ENCODE measurements around the gene TRNP1. TPM values are rescaled to one million over a fixed set of nuclear protein-coding genes. Genes with fewer than 3 reads are reported as not detected.

Gene TRNP1
- total RNA-seq, 2 experiments from 2014 or later = 0.19 TPM; not detected in 1

DNA sequence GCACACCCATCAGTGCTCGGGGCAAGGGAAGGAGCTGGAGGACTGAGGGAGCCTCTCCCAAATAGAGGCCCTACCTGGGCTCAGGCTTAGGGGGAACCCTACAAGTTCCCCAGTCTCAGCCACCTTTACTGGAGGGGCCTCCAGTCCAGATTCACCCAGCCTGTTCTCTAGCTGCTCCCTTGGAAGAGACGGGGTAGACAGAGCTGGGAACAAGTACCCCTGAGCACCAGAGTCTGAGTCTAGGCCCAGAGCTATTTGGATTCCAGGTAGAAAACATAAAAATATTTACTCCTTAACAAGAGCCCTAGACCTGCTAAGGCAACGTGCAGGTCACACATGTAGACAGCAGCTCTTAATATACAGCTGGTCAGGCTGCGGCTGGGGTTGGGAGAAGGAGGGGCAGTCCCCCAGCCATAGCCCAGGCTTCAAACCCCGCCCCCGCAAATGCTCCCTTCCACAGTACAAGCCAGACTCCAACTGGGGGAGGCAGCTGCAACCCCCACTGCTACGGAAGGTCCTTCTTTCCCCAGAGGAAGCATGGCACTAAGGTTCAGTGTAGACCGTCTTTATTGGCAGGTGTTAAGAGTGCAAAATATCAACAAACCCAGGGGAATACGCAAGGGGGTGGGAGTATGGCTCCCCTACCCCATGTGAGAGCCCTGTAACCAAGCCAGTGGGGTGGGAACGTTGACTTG, 11.1 kb downstream of the TRNP1 start:
- TF ChIP-seq, protein P1, sequence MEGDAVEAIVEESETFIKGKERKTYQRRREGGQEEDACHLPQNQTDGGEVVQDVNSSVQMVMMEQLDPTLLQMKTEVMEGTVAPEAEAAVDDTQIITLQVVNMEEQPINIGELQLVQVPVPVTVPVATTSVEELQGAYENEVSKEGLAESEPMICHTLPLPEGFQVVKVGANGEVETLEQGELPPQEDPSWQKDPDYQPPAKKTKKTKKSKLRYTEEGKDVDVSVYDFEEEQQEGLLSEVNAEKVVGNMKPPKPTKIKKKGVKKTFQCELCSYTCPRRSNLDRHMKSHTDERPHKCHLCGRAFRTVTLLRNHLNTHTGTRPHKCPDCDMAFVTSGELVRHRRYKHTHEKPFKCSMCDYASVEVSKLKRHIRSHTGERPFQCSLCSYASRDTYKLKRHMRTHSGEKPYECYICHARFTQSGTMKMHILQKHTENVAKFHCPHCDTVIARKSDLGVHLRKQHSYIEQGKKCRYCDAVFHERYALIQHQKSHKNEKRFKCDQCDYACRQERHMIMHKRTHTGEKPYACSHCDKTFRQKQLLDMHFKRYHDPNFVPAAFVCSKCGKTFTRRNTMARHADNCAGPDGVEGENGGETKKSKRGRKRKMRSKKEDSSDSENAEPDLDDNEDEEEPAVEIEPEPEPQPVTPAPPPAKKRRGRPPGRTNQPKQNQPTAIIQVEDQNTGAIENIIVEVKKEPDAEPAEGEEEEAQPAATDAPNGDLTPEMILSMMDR (conservative IDR thresholded peaks at IDR 0.05; ENCODE audit: low read length) = no peak
- no peak for TF ChIP-seq EZH2phosphoT487 (IDR thresholded peaks at IDR 0.05; ENCODE audit: borderline replicate concordance, low read depth, low read length)
- H3K36me3 ChIP-seq (ENCODE audit: insufficient read depth, low read length) = no peaks in the 10 kb centered on the region
- intact Hi-C loops (cut with micrococcal nuclease; ENCODE audit: unreplicated experiment) = no loop called here
- H2AFZ ChIP-seq (ENCODE audit: low read length) = no peak overlapping the region
- ChIA-PET POLR2A (no interaction called here), CTCF (ENCODE audit: unreplicated experiment) (no interaction called here)
- no peaks in the 10 kb centered on the region for H3K79me2 ChIP-seq (ENCODE audit: insufficient read depth, low read depth, low read length)
- no peak for DNase-seq (ENCODE audit: low spot score)
- no peaks in the 10 kb centered on the region for H4K20me1 ChIP-seq (ENCODE audit: insufficient read depth, low read length)
- no peak overlapping the region for H3K27ac ChIP-seq (ENCODE audit: low read depth, low read length, poor library complexity, severe bottlenecking)
- H3K4me2 ChIP-seq (ENCODE audit: low read length) = no peak overlapping the region
- no TSS peak for BruUV-seq (replicated peaks)
- peaks cover 7% of the 10 kb centered on the region for H3K4me1 ChIP-seq (ENCODE audit: insufficient read depth, low read length, poor library complexity, severe bottlenecking)
- no peaks in the 10 kb centered on the region for H3K9me3 ChIP-seq (ENCODE audit: low read length)
- H3K4me3 ChIP-seq (ENCODE audit: low read depth, low read length, poor library complexity, severe bottlenecking) = no peak overlapping the region
- no peaks in the 10 kb centered on the region for H3K9me2 ChIP-seq (ENCODE audit: insufficient read depth, low read length)

DNA sequence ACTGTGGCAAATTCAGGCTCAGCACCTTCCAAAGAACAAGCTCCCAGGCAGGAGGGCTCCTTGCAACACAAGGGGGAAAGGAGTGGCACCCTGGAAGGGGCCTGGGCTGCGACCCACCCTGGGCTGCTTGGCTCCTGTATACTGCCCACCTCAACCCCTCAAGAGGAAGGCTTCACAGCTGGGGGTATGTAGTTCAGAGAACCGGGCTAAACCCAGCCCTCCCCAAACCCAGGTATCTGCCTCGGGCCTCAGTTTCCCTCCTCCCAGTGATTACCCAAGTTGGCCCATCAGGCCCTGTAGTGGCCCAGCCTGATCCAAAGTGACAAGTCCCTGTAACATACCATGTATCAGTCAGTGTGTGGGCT, 11.7 kb downstream of the TRNP1 start:
- Histone ChIP-seq H3K27ac (ENCODE audit: low read depth, low read length, poor library complexity, severe bottlenecking) (no peak overlapping the region), H3K4me3 (ENCODE audit: low read depth, low read length, poor library complexity, severe bottlenecking) (no peak overlapping the region), H3K4me1 (ENCODE audit: insufficient read depth, low read length, poor library complexity, severe bottlenecking) (peaks cover 7% of the 10 kb centered on the region), H2AFZ (ENCODE audit: low read length) (no peak overlapping the region), H3K79me2 (ENCODE audit: insufficient read depth, low read depth, low read length) (no peaks in the 10 kb centered on the region), H4K20me1 (ENCODE audit: insufficient read depth, low read length) (no peaks in the 10 kb centered on the region), H3K36me3 (ENCODE audit: insufficient read depth, low read length) (no peaks in the 10 kb centered on the region), H3K9me2 (ENCODE audit: insufficient read depth, low read length) (no peaks in the 10 kb centered on the region), H3K9me3 (ENCODE audit: low read length) (no peaks in the 10 kb centered on the region), H3K4me2 (ENCODE audit: low read length) (no peak overlapping the region)
- intact Hi-C loops (cut with micrococcal nuclease; ENCODE audit: unreplicated experiment) = no loop called here
- TF ChIP-seq, protein P1 (conservative IDR thresholded peaks at IDR 0.05; ENCODE audit: low read length) = no peak
- TF ChIP-seq EZH2phosphoT487 (IDR thresholded peaks at IDR 0.05; ENCODE audit: borderline replicate concordance, low read depth, low read length) = no peak
- POLR2A ChIA-PET = no interaction called here
- no TSS peak for BruUV-seq (replicated peaks)
- CTCF ChIA-PET (ENCODE audit: unreplicated experiment) = no interaction called here
- no peak for DNase-seq (ENCODE audit: low spot score)

DNA sequence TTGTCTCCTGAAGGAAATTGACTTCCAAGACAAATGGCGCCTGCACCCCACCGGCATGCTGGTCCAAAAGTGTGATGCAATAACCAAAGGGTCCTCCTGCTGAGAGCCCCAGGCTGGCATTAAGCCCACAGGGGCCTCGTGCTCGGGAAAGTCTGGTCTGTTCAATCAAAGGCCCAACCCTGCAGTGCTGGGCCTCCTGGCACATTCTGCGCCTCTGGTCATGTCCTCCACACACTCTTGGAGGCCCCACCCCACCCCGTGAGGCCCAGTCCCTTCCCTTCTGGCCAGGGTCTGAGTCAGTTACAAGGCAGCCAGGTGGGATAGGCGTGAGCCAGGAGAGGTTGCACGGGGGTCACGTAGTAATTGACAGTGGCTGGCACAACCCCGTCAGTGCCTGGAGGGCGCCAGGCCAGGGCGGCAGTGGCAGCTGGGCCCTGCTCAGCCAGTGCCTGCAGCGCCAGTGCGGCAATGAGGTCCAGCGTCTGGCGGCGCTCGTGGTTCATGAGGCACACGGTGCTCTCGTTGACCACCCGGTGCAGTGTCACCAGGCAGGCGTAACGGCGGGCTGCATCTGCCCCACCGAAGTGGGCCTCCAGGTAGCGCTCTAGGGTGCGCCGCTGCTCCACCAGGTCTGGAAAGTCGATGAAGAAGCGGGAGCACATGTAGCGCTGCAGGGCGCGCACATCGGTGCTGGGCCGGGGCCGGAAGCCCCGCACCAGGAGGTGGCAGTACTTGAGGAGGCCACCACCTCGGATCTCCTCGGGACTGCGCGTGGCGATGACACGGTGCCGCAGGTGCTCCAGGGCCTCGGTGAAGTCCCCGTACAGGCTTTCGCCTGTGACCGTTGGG, 12.4 kb downstream of the TRNP1 start:
- BruUV-seq (replicated peaks) = no TSS peak
- CTCF ChIA-PET (ENCODE audit: unreplicated experiment) = interaction anchor here (1.1 kb wide), 1 partner anchor 8 kb away, joined by 3 read pairs; no protein-coding TSS in a partner anchor
- intact Hi-C loops (cut with micrococcal nuclease; ENCODE audit: unreplicated experiment) = no loop called here

More for the DNA sequence above, 12.4 kb downstream of the TRNP1 start:
- H3K36me3 ChIP-seq (ENCODE audit: insufficient read depth, low read length) = no peaks in the 10 kb centered on the region
- TF ChIP-seq, protein P1 (conservative IDR thresholded peaks at IDR 0.05; ENCODE audit: low read length) = no peak
- no peak for TF ChIP-seq EZH2phosphoT487 (IDR thresholded peaks at IDR 0.05; ENCODE audit: borderline replicate concordance, low read depth, low read length)
- no peak overlapping the region for H3K4me2 ChIP-seq (ENCODE audit: low read length)
- H3K4me1 ChIP-seq (ENCODE audit: insufficient read depth, low read length, poor library complexity, severe bottlenecking) = peaks cover 7% of the 10 kb centered on the region
- no peak overlapping the region for H2AFZ ChIP-seq (ENCODE audit: low read length)
- no peaks in the 10 kb centered on the region for H3K79me2 ChIP-seq (ENCODE audit: insufficient read depth, low read depth, low read length)
- POLR2A ChIA-PET = no interaction called here
- no peak overlapping the region for H3K27ac ChIP-seq (ENCODE audit: low read depth, low read length, poor library complexity, severe bottlenecking)
- no peaks in the 10 kb centered on the region for H4K20me1 ChIP-seq (ENCODE audit: insufficient read depth, low read length)
- DNase-seq (ENCODE audit: low spot score) = no peak
- H3K4me3 ChIP-seq (ENCODE audit: low read depth, low read length, poor library complexity, severe bottlenecking) = no peak overlapping the region
- no peaks in the 10 kb centered on the region for H3K9me2 ChIP-seq (ENCODE audit: insufficient read depth, low read length)
- no peaks in the 10 kb centered on the region for H3K9me3 ChIP-seq (ENCODE audit: low read length)

Data from OCI-LY7 (cell line).